Epithelial cell of proximal tubule (primary cell): ENCODE data around the gene PRKD1. TPM values are rescaled to one million over a fixed set of nuclear protein-coding genes. Genes with fewer than 3 reads are reported as not detected.
A peak's percentile ranks its signal among the peaks of the same experiment; 100 is the strongest.

ENCODE experiments used
- DNase-seq: peaks from one replicate; pipeline ENCODE4 v3.0.0-alpha.2; 2011; ENCODE audit warnings: low read depth
- H3K4me3 ChIP-seq: 2 replicates; pipeline ENCODE4 v1.5.1; 2011; ENCODE audit warnings: low read depth, mild to moderate bottlenecking, low read length
- total RNA-seq: library from RNA; depleted of rRNA; stranded (reverse); fragments of >200 nt; gene quantifications from 2 replicates; pipeline ENCODE4 v1.2.3, GENCODE V29; 2015
- TF ChIP-seq, protein P1 (sequence below): conservative IDR thresholded peaks from 2 replicates; pipeline ENCODE4 v1.5.1; 2012; ENCODE audit warnings: low read depth, mild to moderate bottlenecking, low read length

Gene PRKD1
- total RNA-seq, 1 donor from 2014 or later = 6.5 TPM

DNA sequence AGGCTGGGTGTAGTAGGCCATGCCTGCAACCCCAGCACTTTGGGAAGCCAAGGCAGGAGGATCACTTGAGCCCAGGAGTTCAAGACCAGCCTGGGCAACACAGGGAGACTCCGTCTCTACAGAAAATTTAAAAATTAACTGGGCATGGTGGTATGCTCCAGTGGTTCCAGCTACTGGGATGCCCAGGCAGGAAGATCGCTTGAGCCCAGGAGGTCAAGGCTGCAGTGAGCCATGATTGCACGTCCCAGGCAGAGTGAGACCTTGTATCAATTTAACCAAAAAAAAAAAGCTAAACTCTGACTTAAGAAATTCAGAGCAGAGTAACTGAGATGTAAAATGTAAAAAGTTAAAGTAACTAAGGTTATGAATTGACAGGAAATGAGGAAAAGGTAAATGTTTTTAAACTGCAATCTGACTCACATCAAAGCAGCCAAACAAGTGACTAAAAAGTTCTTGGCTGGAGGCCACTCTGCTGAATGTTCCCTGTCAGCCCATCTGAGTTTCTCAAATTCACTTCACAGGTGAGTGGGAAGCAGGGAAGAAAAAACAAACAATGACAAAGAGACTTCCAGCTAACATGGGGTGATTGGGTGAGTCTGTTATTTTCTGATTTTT is 21.3 kb downstream of the PRKD1 start:
- TF ChIP-seq, protein P1, sequence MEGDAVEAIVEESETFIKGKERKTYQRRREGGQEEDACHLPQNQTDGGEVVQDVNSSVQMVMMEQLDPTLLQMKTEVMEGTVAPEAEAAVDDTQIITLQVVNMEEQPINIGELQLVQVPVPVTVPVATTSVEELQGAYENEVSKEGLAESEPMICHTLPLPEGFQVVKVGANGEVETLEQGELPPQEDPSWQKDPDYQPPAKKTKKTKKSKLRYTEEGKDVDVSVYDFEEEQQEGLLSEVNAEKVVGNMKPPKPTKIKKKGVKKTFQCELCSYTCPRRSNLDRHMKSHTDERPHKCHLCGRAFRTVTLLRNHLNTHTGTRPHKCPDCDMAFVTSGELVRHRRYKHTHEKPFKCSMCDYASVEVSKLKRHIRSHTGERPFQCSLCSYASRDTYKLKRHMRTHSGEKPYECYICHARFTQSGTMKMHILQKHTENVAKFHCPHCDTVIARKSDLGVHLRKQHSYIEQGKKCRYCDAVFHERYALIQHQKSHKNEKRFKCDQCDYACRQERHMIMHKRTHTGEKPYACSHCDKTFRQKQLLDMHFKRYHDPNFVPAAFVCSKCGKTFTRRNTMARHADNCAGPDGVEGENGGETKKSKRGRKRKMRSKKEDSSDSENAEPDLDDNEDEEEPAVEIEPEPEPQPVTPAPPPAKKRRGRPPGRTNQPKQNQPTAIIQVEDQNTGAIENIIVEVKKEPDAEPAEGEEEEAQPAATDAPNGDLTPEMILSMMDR = no peak
- H3K4me3 ChIP-seq = peak overlapping the region; percentile 34
- peak; percentile 91 for DNase-seq

DNA sequence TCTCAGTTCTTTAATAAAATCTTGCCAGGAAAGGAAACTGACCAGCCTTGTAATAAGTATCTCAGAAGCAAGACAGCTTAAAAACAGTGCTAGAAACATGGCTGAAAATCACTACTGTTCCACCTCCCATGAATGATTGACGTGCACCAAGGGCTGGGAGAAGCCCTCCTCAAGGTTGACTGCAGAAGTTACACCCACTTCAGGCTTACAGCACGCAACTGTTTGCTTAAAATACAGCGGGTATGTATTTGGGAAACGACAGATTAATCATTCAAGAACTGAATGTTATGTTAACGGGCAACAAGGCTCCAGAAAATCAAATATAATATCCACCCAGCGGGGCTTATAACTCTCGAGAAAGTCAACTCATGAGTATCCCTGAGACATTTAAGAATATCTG is 22.1 kb downstream of the PRKD1 start:
- TF ChIP-seq, protein P1 = no peak
- peak; percentile 56 for DNase-seq
- H3K4me3 ChIP-seq = no peak overlapping the region

DNA sequence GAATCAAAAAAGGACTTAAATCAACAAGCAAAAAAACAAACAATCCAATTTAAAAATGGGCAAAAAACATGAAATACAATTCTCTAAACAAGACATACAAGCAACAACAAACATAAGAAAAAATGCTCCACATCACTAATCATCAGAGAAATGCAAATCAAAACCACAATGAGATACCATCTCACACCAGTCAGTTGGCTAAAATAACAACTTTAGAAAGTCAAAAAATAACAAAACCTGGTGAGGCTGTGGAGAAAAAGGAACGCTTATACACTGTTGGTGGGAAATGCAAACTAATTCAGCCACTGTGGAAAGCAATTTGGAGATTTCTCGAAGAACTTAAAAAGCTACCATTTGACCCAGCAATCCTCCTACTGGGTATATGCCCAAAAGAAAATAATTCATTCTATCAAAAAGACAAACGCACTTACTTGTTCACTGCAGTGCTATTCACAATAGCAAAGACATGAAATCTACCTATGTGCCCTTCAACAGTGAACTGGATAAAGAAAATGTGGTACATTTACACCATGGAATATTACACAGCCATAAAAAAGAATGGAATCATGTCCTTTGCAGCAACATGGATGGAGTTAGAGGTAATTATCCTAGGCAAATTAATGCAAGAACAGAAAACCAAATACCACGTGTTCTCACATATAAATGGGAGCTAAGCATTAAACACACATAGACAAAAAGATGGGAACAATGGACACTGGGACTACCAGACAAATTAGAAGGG is 26.9 kb downstream of the PRKD1 start:
- no peak overlapping the region for H3K4me3 ChIP-seq
- TF ChIP-seq, protein P1 = no peak
- DNase-seq = no peak

DNA sequence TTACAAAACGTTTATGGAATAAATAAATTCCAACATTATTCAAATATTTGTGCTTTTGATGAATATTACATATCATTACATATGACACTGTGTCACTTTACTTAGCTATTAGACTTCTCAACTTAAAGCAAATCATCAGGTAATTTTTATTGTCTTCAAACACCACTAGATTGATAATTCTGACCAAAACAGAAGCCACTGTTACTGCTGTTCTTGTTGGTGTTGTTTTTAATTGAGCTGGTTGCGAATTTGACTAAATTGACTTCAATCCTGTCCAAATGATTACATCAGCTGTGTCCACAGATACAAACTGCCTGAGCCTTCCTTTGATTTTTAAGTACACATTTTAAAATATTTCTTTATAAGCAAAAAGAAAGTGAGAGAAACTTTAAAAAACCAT is 29.2 kb downstream of the PRKD1 start:
- DNase-seq = no peak
- TF ChIP-seq, protein P1 = no peak
- H3K4me3 ChIP-seq = no peak overlapping the region

DNA sequence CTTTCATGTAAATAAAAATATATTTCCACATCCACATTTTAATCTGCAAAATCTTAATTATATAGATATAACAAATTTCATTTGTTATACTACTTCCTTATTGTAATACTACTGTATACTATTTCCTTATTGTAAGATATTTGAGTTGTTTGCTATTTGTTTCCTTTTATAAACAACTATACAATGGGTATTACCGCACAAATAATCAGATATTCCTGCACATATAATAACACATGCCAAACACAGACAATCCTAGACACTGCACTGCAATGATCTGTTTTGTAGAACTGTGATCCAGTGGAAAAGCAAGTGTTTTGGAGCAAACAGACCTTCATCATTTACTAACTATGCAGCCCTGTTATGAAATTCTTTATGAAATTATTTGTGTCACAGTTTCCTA is 30.5 kb downstream of the PRKD1 start:
- TF ChIP-seq, protein P1 = no peak

DNA sequence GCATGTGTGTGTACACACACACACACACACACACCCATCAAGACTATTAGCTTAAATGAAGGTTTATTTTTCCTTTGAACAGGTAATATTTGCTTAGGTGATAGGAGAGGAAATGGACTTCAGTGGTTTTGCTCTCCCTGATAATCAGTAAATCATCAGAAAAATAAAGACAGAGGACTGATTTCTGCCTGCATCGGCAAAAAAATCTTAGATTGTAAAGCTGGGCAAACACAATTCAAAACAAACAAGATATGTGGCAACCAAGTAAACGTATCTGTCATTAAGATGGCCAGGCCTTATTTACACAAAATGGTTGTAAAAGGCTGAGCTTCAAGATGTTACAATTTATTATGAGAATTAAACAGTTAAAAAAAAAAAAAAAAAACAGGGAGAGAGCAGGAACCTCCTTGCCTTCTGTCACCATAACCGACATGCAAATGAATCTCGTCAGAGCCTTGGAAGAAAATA is 31.3 kb downstream of the PRKD1 start:
- no peak overlapping the region for H3K4me3 ChIP-seq
- no peak for DNase-seq
- TF ChIP-seq, protein P1 = no peak

More for the DNA sequence above, 30.5 kb downstream of the PRKD1 start:
- no peak overlapping the region for H3K4me3 ChIP-seq
- no peak for DNase-seq

DNA sequence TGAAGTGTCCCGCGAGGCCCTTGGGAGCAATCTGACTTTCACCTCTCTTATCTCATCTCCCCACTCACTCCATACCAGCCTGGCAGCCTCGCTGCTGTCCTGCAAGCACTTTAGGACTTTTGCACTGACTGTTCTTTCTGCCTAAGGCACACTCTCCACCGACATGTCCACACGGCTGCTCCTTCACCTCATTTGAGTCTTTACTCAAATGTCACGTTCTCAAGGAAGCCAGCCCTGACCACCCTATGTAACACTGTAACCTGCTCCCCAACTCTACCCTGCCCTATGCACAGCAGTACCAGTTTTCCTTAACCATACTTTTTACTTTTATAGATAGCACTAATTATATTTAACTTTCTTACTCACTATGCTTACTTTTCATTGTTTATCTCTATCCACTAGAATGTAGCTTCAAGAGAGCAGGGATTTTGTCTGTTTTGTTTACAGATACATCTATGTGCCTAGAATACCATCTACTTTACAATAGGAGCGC is 32.0 kb downstream of the PRKD1 start:
- no peak overlapping the region for H3K4me3 ChIP-seq
- no peak for DNase-seq
- TF ChIP-seq, protein P1 = no peak
